ENCODE measurements around the gene NACC2.

Gene NACC2

DNA sequence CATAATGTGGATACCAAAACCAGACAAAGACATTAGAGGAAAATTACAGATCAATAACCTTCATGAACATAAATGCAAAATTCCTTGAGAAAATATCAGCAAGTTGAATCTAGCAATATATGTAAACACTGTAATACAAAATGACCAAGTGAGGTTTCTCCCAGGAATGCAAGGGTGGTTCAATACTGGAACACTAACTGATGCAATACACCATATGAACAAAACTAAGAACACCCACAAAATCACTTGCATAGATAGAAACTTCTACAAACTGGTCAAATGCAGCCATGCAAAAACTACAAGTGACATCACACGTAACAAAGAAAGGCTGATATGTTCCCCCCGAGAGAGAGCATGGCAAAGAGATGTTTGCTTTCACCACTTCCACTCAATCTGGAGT lies 55.6 kb downstream of the NACC2 start:
- TF ChIP-seq, protein P1, sequence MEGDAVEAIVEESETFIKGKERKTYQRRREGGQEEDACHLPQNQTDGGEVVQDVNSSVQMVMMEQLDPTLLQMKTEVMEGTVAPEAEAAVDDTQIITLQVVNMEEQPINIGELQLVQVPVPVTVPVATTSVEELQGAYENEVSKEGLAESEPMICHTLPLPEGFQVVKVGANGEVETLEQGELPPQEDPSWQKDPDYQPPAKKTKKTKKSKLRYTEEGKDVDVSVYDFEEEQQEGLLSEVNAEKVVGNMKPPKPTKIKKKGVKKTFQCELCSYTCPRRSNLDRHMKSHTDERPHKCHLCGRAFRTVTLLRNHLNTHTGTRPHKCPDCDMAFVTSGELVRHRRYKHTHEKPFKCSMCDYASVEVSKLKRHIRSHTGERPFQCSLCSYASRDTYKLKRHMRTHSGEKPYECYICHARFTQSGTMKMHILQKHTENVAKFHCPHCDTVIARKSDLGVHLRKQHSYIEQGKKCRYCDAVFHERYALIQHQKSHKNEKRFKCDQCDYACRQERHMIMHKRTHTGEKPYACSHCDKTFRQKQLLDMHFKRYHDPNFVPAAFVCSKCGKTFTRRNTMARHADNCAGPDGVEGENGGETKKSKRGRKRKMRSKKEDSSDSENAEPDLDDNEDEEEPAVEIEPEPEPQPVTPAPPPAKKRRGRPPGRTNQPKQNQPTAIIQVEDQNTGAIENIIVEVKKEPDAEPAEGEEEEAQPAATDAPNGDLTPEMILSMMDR (IDR thresholded peaks at IDR 0.05; ENCODE audit: borderline replicate concordance, control extremely low read depth, extremely low read depth, insufficient read depth, missing control alignments) = no peak
- in situ Hi-C loops (cut with MboI; ENCODE audit: low sequenced_read_pairs, unreplicated experiment) = no loop called here
- DNase-seq (ENCODE audit: low spot score) = no peak

- no peak for DNase-seq (ENCODE audit: low spot score)
- TF ChIP-seq, protein P1 (IDR thresholded peaks at IDR 0.05; ENCODE audit: borderline replicate concordance, control extremely low read depth, extremely low read depth, insufficient read depth, missing control alignments) = no peak
- in situ Hi-C loops (cut with MboI; ENCODE audit: low sequenced_read_pairs, unreplicated experiment) = no loop called here
Measured at GRCh38 chr9:136036848-136037247, 58.2 kb downstream of the NACC2 start.

DNA sequence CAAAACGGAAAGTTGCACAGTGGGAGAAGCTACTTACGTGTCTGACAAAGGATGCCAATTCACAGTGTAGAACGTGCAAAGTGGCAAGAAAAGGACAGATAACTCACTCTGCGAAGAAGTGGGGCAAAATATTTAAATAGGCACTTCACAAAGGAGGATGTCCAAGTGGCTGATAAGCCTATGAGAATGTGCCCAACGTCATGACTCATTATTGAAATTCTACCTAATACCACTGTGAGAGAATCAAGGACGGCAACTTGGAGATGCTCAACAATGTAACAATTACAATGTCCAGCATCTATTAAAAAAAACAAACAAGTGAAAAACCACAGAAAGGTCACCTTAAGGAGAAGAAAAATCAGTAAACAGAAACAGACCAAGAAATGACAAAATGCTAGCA lies 59.0 kb downstream of the NACC2 start:
- TF ChIP-seq, protein P1 (IDR thresholded peaks at IDR 0.05; ENCODE audit: borderline replicate concordance, control extremely low read depth, extremely low read depth, insufficient read depth, missing control alignments) = no peak
- in situ Hi-C loops (cut with MboI; ENCODE audit: low sequenced_read_pairs, unreplicated experiment) = no loop called here

DNA sequence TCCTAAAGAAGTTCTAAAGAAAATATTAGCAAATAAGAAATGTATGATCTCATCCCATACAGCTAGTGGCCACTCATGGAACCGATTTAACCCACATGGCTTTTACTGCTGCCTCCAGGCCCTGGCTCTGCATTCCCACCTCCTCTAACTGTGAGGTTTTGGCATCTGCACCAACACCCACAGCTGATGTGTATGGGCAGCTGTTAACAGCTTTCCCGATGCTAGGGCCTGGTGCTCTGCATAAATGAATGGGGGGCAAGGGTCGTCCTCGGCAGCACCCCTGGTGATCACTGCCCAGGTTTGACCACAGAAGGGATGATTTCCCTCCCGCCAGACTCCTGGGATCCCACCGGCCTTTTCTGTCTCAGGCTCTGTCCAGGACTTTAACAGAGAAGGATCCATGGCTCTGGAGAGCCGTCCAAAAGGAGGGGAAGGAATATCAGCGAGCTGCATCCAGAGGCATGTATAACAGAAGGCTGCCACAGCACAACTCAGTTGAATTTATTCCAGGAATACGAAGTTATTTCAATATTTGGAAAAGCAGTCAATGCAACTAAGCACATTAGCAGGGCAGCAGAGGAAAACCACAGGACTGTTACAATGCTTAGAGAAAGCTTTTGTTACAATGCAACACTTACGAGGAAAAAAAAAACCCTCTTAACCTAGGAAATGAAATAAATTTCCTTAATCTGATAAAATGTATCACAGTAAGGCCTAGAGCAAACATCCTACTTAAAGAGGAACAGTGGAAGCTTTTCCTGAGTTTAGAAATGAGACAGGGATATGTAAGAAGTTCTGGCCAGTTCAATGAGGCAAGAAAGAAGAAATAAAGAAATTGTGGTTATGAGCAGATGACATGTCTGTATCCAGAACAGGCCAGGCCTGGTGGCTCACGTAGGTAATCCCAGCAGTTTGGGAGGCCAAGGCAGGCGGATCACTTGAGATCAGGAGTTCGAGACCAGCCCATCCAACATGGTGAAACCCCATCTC lies 63.1 kb downstream of the NACC2 start:
- TF ChIP-seq, protein P1 (IDR thresholded peaks at IDR 0.05; ENCODE audit: borderline replicate concordance, control extremely low read depth, extremely low read depth, insufficient read depth, missing control alignments) = no peak
- in situ Hi-C loops (cut with MboI; ENCODE audit: low sequenced_read_pairs, unreplicated experiment) = no loop called here
- no peak for DNase-seq (ENCODE audit: low spot score)

More for the DNA sequence above, 59.0 kb downstream of the NACC2 start:
- no peak for DNase-seq (ENCODE audit: low spot score)

GRCh38 chr9:136031094-136031493 lies 64.0 kb downstream of the NACC2 start:
- in situ Hi-C loops (cut with MboI; ENCODE audit: low sequenced_read_pairs, unreplicated experiment) = no loop called here
- TF ChIP-seq, protein P1 (IDR thresholded peaks at IDR 0.05; ENCODE audit: borderline replicate concordance, control extremely low read depth, extremely low read depth, insufficient read depth, missing control alignments) = no peak
- DNase-seq (ENCODE audit: low spot score) = no peak

GRCh38 chr9:136029556-136029955 lies 65.5 kb downstream of the NACC2 start:
- TF ChIP-seq, protein P1 (IDR thresholded peaks at IDR 0.05; ENCODE audit: borderline replicate concordance, control extremely low read depth, extremely low read depth, insufficient read depth, missing control alignments) = no peak
- in situ Hi-C loops (cut with MboI; ENCODE audit: low sequenced_read_pairs, unreplicated experiment) = no loop called here
- DNase-seq (ENCODE audit: low spot score) = no peak
